ENCODE data around the gene DPP4.

GRCh38 chr2:161965994-161966393, 108.0 kb downstream of the DPP4 start:
- TF ChIP-seq CTCF (IDR thresholded peaks at IDR 0.05): no peak
- TF ChIP-seq POLR2A (IDR thresholded peaks at IDR 0.05): no peak
